HG03521 (cell line): Measurements from ENCODE around the gene MCF2L2.

Experiments
- ATAC-seq: cut with Tn5 transposase; IDR thresholded peaks from one replicate; pipeline ENCODE4 v1.9.1; 2021; ENCODE audit warnings: mild to moderate bottlenecking, moderate library complexity; ENCODE audit not compliant: unreplicated experiment

The MCF2L2 gene

GRCh38 chr3:183151821-183152351, 276.5 kb downstream of the MCF2L2 start:
- no peak for ATAC-seq

- ATAC-seq: no peak
Measured at GRCh38 chr3:183151086-183151485, 277.3 kb downstream of the MCF2L2 start.

GRCh38 chr3:183149915-183150750, 278.3 kb downstream of the MCF2L2 start:
- no peak for ATAC-seq

GRCh38 chr3:183148056-183148455, 280.4 kb downstream of the MCF2L2 start:
- no peak for ATAC-seq

GRCh38 chr3:183144363-183144762, 284.1 kb downstream of the MCF2L2 start:
- no peak for ATAC-seq

- ATAC-seq: no peak
Measured at GRCh38 chr3:183142199-183142598, 286.2 kb downstream of the MCF2L2 start.

- ATAC-seq: no peak
Measured at GRCh38 chr3:183134844-183135243, 293.6 kb downstream of the MCF2L2 start.

GRCh38 chr3:183132409-183132808, 296.0 kb downstream of the MCF2L2 start:
- no peak for ATAC-seq

- ATAC-seq: no peak
Measured at GRCh38 chr3:183131735-183132134, 296.7 kb downstream of the MCF2L2 start.

GRCh38 chr3:183131186-183131725, 297.2 kb downstream of the MCF2L2 start:
- ATAC-seq: no peak

- no peak for ATAC-seq
Measured at GRCh38 chr3:183129243-183129642, 299.2 kb downstream of the MCF2L2 start.

GRCh38 chr3:183128709-183129108, 299.7 kb downstream of the MCF2L2 start:
- no peak for ATAC-seq
